CD4-positive, alpha-beta T cell (primary cell): Measurements from ENCODE around the gene TSSC4. TPM values are rescaled to one million over a fixed set of nuclear protein-coding genes. Genes with fewer than 3 reads are reported as not detected.

ENCODE experiments used
- ATAC-seq: fragments of 200-7000 bp; cut with Tn5 transposase; one replicate; pipeline ENCODE4 v1.10.0; 2022; ENCODE audit warnings: mild to moderate bottlenecking; ENCODE audit not compliant: poor library complexity
- CTCF ChIA-PET: fragments of 350-600 bp; sonication (Branson Sonifier 250); formaldehyde crosslinking; loops from one replicate; lab custom pipeline; 2021; ENCODE audit warnings: antibody characterized with exemption, inconsistent platforms; lab: Charles Lee
- POLR2A ChIA-PET: fragments of 350-600 bp; sonication (Branson Sonifier 250); formaldehyde crosslinking; loops from one replicate; lab custom pipeline; 2021; ENCODE audit warnings: antibody characterized with exemption, inconsistent platforms; lab: Charles Lee
- DNase-seq, 14 experiments: peaks; one replicate each; pipeline ENCODE4 v3.0.0-alpha.2; 2013 to 2020; ENCODE audit warnings: mixed read lengths in 2 of 14
- H3K27ac ChIP-seq, 2 donors: one replicate each; pipeline versions ENCODE4 v1.5.1 to v1.7.0; 2013; ENCODE audit warnings: low read length in 2 of 2, low read depth in 1 of 2, mild to moderate bottlenecking in 1 of 2
- H3K27me3 ChIP-seq, 2 experiments: 1 replicate in 1 of 2; 2 replicates in 1 of 2; pipeline versions ENCODE4 v1.6.1 to v1.7.0; 2013; ENCODE audit warnings: low read length in 2 of 2, control low read depth in 1 of 2, mild to moderate bottlenecking in 1 of 2, moderate library complexity in 1 of 2; ENCODE audit not compliant: insufficient read depth in 2 of 2, control insufficient read depth in 1 of 2
- H3K36me3 ChIP-seq: one replicate; pipeline ENCODE4 v1.6.1; 2013; ENCODE audit warnings: low read length, control low read depth; ENCODE audit not compliant: insufficient read depth
- H3K4me1 ChIP-seq: one replicate; pipeline ENCODE4 v1.6.1; 2013; ENCODE audit warnings: low read length, control low read depth; ENCODE audit not compliant: insufficient read depth
- H3K4me3 ChIP-seq: one replicate; pipeline ENCODE4 v1.5.1; 2013; ENCODE audit warnings: mild to moderate bottlenecking, low read length, moderate library complexity
- H3K9me3 ChIP-seq, 2 experiments: 1 replicate in 1 of 2; 2 replicates in 1 of 2; pipeline versions ENCODE4 v1.6.1 to v1.7.0; 2013; ENCODE audit warnings: low read length in 2 of 2, mild to moderate bottlenecking in 2 of 2, control low read depth in 1 of 2, moderate library complexity in 1 of 2; ENCODE audit not compliant: control insufficient read depth in 1 of 2, insufficient read depth in 1 of 2
- H3K27ac Mint-ChIP-seq: one replicate; pipeline ENCODE4 v1.8.0; 2020; ENCODE audit warnings: mixed read lengths
- H3K27me3 Mint-ChIP-seq: one replicate; pipeline ENCODE4 v1.8.0; 2021; ENCODE audit warnings: mixed read lengths
- H3K36me3 Mint-ChIP-seq: one replicate; pipeline ENCODE4 v1.8.0; 2021; ENCODE audit warnings: low read depth, mixed read lengths
- H3K4me1 Mint-ChIP-seq: one replicate; pipeline ENCODE4 v1.8.0; 2021; ENCODE audit warnings: low read depth, mixed read lengths
- H3K4me3 Mint-ChIP-seq: one replicate; pipeline ENCODE4 v1.8.0; 2020; ENCODE audit warnings: mild to moderate bottlenecking, mixed read lengths
- H3K9me3 Mint-ChIP-seq: one replicate; pipeline ENCODE4 v1.8.0; 2020; ENCODE audit warnings: mixed read lengths
- intact Hi-C, 2 experiments: fragments of 100-400 bp; cut with DNase I in 1 of 2; cut with micrococcal nuclease in 1 of 2; formaldehyde crosslinking; loops; one replicate each; pipeline versions ENCODE4 v1.15.1 to v1.9.0; 2023 to 2025; cut with DNase I, micrococcal nuclease
- total RNA-seq, 174 experiments: library from RNA in 2 of 174; stranded (reverse) in 2 of 174; gene quantifications; one replicate each; pipeline ENCODE4 v1.2.3 and lab custom pipeline; 2021 to 2026
- TF ChIP-seq, protein P1 (sequence below): fragments of 200-600 bp; IDR thresholded peaks from one replicate; pipeline ENCODE4 v1.8.0; 2022; ENCODE audit warnings: antibody characterized with exemption, mild to moderate bottlenecking

The TSSC4 gene
- total RNA-seq, 2 experiments from 2014 or later, result 47.5 to 50.0 TPM

DNA sequence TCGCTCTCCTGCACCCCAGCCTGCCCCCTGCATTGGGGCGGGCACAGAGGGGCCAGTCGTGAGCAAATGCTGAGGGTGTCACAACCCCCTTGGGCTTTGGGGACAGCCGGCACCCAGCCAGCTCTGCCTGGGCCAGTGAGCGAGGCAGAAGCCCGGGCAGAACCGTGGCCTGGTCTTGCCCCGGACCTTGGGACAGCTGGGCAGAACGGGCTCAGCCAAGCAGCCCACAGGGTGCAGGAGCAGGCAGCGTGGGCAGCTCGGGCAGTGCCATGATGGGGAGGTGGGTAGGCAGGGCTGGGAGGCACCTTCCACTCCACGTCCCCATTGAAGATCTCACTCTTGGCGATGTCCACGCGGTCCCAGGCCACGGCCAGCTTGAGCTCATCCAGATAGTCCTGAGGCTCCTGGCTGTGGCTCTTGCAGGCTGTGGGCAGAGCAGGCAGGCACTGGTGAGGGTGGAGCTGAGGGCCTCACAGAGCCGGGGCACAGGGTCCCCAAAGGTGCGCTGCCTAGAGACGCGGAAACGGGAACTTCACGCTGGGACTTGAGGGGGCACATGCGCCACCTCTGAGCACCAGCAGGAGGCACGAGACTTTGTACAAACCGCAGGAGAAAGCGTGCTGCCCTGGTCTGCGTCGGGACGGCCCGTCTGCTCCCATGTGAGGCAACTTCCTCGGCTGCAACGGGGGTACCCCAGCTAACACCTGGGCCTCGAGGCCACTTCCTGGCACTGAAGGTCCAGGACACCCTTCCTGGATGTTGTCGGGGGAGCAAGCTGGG is 15.2 kb downstream of the TSSC4 start:
- Mint-ChIP-seq H3K27ac (no peak overlapping the region), H3K4me1 (no peaks in the 10 kb centered on the region), H3K4me3 (no peak overlapping the region), H3K36me3 (no peaks in the 10 kb centered on the region), H3K27me3 (no peaks in the 10 kb centered on the region), H3K9me3 (no peaks in the 10 kb centered on the region)
- DNase-seq, result no peak
- POLR2A ChIA-PET, result no interaction called here
- no peak overlapping the region for H3K27ac ChIP-seq
- TF ChIP-seq, protein P1, sequence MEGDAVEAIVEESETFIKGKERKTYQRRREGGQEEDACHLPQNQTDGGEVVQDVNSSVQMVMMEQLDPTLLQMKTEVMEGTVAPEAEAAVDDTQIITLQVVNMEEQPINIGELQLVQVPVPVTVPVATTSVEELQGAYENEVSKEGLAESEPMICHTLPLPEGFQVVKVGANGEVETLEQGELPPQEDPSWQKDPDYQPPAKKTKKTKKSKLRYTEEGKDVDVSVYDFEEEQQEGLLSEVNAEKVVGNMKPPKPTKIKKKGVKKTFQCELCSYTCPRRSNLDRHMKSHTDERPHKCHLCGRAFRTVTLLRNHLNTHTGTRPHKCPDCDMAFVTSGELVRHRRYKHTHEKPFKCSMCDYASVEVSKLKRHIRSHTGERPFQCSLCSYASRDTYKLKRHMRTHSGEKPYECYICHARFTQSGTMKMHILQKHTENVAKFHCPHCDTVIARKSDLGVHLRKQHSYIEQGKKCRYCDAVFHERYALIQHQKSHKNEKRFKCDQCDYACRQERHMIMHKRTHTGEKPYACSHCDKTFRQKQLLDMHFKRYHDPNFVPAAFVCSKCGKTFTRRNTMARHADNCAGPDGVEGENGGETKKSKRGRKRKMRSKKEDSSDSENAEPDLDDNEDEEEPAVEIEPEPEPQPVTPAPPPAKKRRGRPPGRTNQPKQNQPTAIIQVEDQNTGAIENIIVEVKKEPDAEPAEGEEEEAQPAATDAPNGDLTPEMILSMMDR, result no peak
- H3K4me3 ChIP-seq, result no peak overlapping the region
- H3K4me1 ChIP-seq, result peaks cover 12% of the 10 kb centered on the region
- CTCF ChIA-PET, result no interaction called here
- intact Hi-C loops, result no loop called here
- ATAC-seq, result no peak
- no peaks in the 10 kb centered on the region for H3K27me3 ChIP-seq
- no peaks in the 10 kb centered on the region for H3K9me3 ChIP-seq
- no peaks in the 10 kb centered on the region for H3K36me3 ChIP-seq

DNA sequence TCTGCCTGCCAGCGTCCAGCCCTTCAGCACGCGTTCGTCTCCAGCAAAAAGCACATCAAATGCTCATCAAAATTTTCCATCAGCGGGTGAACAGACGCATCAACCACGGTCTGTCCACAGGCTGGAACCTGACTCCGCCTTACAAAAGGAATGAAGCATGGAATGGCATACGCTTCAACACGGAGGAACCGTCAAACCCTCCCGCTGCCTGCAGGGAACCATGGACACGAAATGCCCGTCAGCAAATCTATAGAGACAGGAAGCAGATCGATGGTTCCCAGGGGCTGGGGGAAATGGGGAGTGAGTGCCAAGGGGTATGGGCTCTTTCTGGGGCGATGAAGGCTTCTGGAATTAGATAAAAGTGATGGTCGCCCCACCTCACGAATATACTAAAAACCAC is 16.2 kb downstream of the TSSC4 start:
- H3K36me3 ChIP-seq, result no peaks in the 10 kb centered on the region
- ChIA-PET POLR2A (no interaction called here), CTCF (no interaction called here)
- no peaks in the 10 kb centered on the region for H3K9me3 ChIP-seq
- ATAC-seq (no peak), DNase-seq (no peak)
- Mint-ChIP-seq H3K4me1 (no peaks in the 10 kb centered on the region), H3K36me3 (no peaks in the 10 kb centered on the region), H3K27ac (no peak overlapping the region), H3K27me3 (no peaks in the 10 kb centered on the region), H3K4me3 (no peak overlapping the region), H3K9me3 (no peaks in the 10 kb centered on the region)
- intact Hi-C loops, result no loop called here
- no peak overlapping the region for H3K4me3 ChIP-seq
- peaks cover 14% of the 10 kb centered on the region for H3K4me1 ChIP-seq
- TF ChIP-seq, protein P1, result no peak
- no peaks in the 10 kb centered on the region for H3K27me3 ChIP-seq
- H3K27ac ChIP-seq, result no peak overlapping the region

DNA sequence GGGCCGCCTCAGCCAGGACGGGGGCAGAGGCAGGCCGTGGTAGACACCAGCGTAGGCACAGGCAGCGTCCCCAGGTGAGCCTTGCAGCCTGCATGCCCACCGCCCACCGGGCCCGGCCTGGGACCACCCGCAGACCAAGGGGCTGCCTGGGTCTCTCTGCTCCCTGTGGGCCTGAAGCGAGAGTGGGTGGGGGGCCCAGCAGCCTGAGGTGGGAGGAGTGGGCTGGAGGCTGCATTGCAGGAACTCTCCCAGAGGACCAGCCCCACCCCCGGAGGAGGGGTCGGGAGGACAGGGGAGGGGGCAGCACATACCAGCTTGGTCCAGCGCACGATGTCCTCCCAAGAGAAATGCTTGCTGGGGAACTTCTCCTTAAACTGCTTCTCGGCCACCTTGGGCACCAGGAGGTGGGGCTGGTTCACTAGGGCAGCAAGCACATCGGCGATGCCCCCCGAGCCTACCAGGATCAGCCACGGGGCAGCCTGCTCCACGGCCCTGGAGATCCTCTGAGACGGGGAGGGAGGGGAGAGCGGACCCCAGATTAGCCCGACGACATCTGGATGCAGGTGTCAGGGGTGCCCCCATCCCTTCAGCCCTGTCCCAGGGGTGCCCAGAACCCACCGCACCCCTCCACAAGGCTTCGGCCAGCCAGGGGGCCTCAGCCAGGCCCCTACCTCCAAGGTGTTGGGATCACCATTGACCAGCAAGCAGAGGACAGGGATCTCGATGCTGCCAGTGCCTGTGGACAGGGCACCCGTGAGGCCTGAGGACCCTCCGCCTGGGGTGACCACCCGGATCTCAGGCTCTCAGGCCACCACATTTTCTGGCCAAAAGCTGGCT is 17.5 kb downstream of the TSSC4 start:
- Mint-ChIP-seq H3K27ac (no peak overlapping the region), H3K9me3 (no peaks in the 10 kb centered on the region), H3K4me3 (no peak overlapping the region), H3K4me1 (no peaks in the 10 kb centered on the region), H3K36me3 (no peaks in the 10 kb centered on the region), H3K27me3 (no peaks in the 10 kb centered on the region)
- intact Hi-C loops, result no loop called here
- no peaks in the 10 kb centered on the region for H3K9me3 ChIP-seq
- H3K4me3 ChIP-seq, result no peak overlapping the region
- no peak for ATAC-seq
- no peaks in the 10 kb centered on the region for H3K36me3 ChIP-seq
- TF ChIP-seq, protein P1, result no peak
- POLR2A ChIA-PET, result no interaction called here
- CTCF ChIA-PET, result interaction anchor here (0.8 kb wide), 1 partner anchor 113 kb away, joined by 3 read pairs; no protein-coding TSS in a partner anchor
- H3K27ac ChIP-seq, result no peak overlapping the region
- H3K27me3 ChIP-seq, result no peaks in the 10 kb centered on the region
- DNase-seq, result no peak
- H3K4me1 ChIP-seq, result peaks cover 14% of the 10 kb centered on the region
